ENCODE measurements around the gene AKNA. TPM values are rescaled to one million over a fixed set of nuclear protein-coding genes. Genes with fewer than 3 reads are reported as not detected.

AKNA gene
- total RNA-seq, 1 experiment from 2014 or later, result 29.3 TPM

DNA sequence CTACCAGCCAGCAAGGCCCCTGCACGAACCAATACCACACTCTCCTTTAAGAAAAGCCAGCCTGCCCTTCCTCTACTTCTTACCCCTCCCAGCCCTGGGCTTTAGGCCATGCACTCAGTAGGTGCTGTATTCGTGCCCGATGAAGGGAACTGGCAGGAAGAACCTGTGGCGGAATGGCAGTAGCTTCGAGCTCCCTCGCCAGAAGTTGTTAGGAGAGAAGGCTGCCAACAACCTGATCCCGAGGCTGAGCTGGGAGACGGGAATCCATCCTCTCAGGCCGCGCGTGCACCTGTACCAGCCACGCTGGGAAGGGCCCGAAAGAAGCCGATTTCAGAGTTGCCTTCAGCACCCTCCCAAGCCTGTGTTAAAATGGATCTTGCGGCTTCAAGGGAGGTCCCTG is 45.3 kb upstream of the AKNA start:
- DNase-seq (ENCODE audit: low spot score), result no peak

GRCh38 chr9:114432323-114433067 is 44.7 kb upstream of the AKNA start:
- POLR2A ChIA-PET, result no interaction called here

More for the DNA sequence above, 45.3 kb upstream of the AKNA start:
- TF ChIP-seq E2F5 (CRISPR knock-in tag; IDR thresholded peaks at IDR 0.05) (no peak), TP53 (CRISPR knock-in tag; IDR thresholded peaks at IDR 0.05) (no peak), ZNF263 (CRISPR knock-in tag; IDR thresholded peaks at IDR 0.05; ENCODE audit: low read depth) (no peak), ZNF423 (CRISPR knock-in tag; IDR thresholded peaks at IDR 0.05) (no peak), SMAD3 (CRISPR knock-in tag; IDR thresholded peaks at IDR 0.05; ENCODE audit: borderline replicate concordance) (no peak)
- TF ChIP-seq, protein P1, sequence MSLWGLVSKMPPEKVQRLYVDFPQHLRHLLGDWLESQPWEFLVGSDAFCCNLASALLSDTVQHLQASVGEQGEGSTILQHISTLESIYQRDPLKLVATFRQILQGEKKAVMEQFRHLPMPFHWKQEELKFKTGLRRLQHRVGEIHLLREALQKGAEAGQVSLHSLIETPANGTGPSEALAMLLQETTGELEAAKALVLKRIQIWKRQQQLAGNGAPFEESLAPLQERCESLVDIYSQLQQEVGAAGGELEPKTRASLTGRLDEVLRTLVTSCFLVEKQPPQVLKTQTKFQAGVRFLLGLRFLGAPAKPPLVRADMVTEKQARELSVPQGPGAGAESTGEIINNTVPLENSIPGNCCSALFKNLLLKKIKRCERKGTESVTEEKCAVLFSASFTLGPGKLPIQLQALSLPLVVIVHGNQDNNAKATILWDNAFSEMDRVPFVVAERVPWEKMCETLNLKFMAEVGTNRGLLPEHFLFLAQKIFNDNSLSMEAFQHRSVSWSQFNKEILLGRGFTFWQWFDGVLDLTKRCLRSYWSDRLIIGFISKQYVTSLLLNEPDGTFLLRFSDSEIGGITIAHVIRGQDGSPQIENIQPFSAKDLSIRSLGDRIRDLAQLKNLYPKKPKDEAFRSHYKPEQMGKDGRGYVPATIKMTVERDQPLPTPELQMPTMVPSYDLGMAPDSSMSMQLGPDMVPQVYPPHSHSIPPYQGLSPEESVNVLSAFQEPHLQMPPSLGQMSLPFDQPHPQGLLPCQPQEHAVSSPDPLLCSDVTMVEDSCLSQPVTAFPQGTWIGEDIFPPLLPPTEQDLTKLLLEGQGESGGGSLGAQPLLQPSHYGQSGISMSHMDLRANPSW (CRISPR knock-in tag; conservative IDR thresholded peaks at IDR 0.05; ENCODE audit: low read depth), result no peak
- TF ChIP-seq, protein P2, sequence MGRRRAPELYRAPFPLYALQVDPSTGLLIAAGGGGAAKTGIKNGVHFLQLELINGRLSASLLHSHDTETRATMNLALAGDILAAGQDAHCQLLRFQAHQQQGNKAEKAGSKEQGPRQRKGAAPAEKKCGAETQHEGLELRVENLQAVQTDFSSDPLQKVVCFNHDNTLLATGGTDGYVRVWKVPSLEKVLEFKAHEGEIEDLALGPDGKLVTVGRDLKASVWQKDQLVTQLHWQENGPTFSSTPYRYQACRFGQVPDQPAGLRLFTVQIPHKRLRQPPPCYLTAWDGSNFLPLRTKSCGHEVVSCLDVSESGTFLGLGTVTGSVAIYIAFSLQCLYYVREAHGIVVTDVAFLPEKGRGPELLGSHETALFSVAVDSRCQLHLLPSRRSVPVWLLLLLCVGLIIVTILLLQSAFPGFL (CRISPR knock-in tag; IDR thresholded peaks at IDR 0.05; ENCODE audit: borderline replicate concordance), result no peak
- Mint-ChIP-seq H3K27me3 (ENCODE audit: low read depth) (no peaks in the 10 kb centered on the region), H3K9me3 (no peaks in the 10 kb centered on the region), H3K4me3 (no peak overlapping the region), H3K4me1 (peaks cover 3% of the 10 kb centered on the region; the same call in 1 of the 2 replicates), H3K36me3 (no peaks in the 10 kb centered on the region), H3K27ac (no peak overlapping the region)
- ChIA-PET CTCF (interaction anchor here (1.0 to 4.3 kb wide), 3 partner anchors 27 to 220 kb away, joined by 3 to 60 read pairs (median 35); no protein-coding TSS in a partner anchor), POLR2A (no interaction called here)
- ATAC-seq, result no peak

More at GRCh38 chr9:114432323-114433067, 44.7 kb upstream of the AKNA start:
- CTCF ChIA-PET, result interaction anchor here (1.0 to 4.2 kb wide), 3 partner anchors 26 to 106 kb away, joined by 3 to 35 read pairs (median 3); no protein-coding TSS in a partner anchor
- Mint-ChIP-seq H3K4me3 (no peak overlapping the region), H3K27me3 (ENCODE audit: low read depth) (no peaks in the 10 kb centered on the region), H3K36me3 (no peaks in the 10 kb centered on the region), H3K9me3 (no peaks in the 10 kb centered on the region), H3K4me1 (peaks cover 3% of the 10 kb centered on the region; the same call in 1 of the 2 replicates), H3K27ac (no peak overlapping the region)
- TF ChIP-seq ESRRA (CRISPR knock-in tag; IDR thresholded peaks at IDR 0.05; ENCODE audit: borderline replicate concordance) (no peak), ARID4B (CRISPR knock-in tag; IDR thresholded peaks at IDR 0.05; ENCODE audit: borderline replicate concordance) (no peak), ZNF219 (CRISPR knock-in tag; IDR thresholded peaks at IDR 0.05; ENCODE audit: borderline replicate concordance) (no peak)
- DNase-seq (ENCODE audit: low spot score), result no peak
- ATAC-seq, result no peak
